Common myeloid progenitor, CD34-positive (primary cell): Measurements from ENCODE around the gene CDKN1A.
"Not testable (repeated sequence)": the region's sequence is repeated elsewhere in the genome, so short reads cannot be mapped to it uniquely, and the experiment has no call there.

Experiments used
- CTCF ChIA-PET: fragments of 350-600 bp; sonication (Branson Sonifier 250); formaldehyde crosslinking; loops from one replicate; lab custom pipeline; 2021; ENCODE audit warnings: antibody characterized with exemption; lab: Charles Lee
- POLR2A ChIA-PET: fragments of 350-600 bp; sonication (Branson Sonifier 250); formaldehyde crosslinking; loops from one replicate; lab custom pipeline; 2021; ENCODE audit warnings: antibody characterized with exemption; lab: Charles Lee
- DNase-seq, 3 donors: peaks; one replicate each; pipeline versions ENCODE4 v3.0.0 to v3.0.0-alpha.2; 2013
- H3K27ac ChIP-seq, 2 experiments: 1 replicate in 1 of 2; 2 replicates in 1 of 2; pipeline ENCODE4 v1.7.0; 2013; ENCODE audit warnings: inconsistent platforms in 2 of 2, low read length in 2 of 2, mild to moderate bottlenecking in 2 of 2, low read depth in 1 of 2, moderate library complexity in 1 of 2; ENCODE audit not compliant: severe bottlenecking in 2 of 2, insufficient read depth in 1 of 2, poor library complexity in 1 of 2
- H3K27me3 ChIP-seq, 5 experiments: replicated peaks in 2 of 5; 1 replicate in 3 of 5; 2 replicates in 2 of 5; pipeline versions ENCODE4 v1.6.1 to v1.7.0; 2013; ENCODE audit warnings: low read length in 4 of 5, mild to moderate bottlenecking in 2 of 5, moderate library complexity in 2 of 5, inconsistent platforms in 1 of 5; ENCODE audit not compliant: insufficient read depth in 5 of 5, control insufficient read depth in 4 of 5
- H3K36me3 ChIP-seq, 4 experiments: 1 replicate in 2 of 4; 2 replicates in 2 of 4; pipeline versions ENCODE4 v1.6.1 to v1.7.0; 2013; ENCODE audit warnings: low read length in 3 of 4, control low read depth in 1 of 4, mild to moderate bottlenecking in 1 of 4; ENCODE audit not compliant: control insufficient read depth in 4 of 4, insufficient read depth in 4 of 4
- H3K4me1 ChIP-seq, 4 experiments: 1 replicate in 3 of 4; 2 replicates in 1 of 4; pipeline versions ENCODE4 v1.6.1 to v1.7.1; 2013; ENCODE audit warnings: low read length in 3 of 4, mild to moderate bottlenecking in 3 of 4, control low read depth in 1 of 4, inconsistent platforms in 1 of 4, moderate library complexity in 1 of 4; ENCODE audit not compliant: control insufficient read depth in 4 of 4, insufficient read depth in 4 of 4; ENCODE audit errors: control extremely low read depth in 1 of 4
- H3K4me3 ChIP-seq, 7 experiments: 1 replicate in 4 of 7; 2 replicates in 3 of 7; pipeline versions ENCODE4 v1.5.1 to v1.7.0; 2013; ENCODE audit warnings: mild to moderate bottlenecking in 7 of 7, low read length in 6 of 7, moderate library complexity in 6 of 7, inconsistent platforms in 2 of 7, low read depth in 2 of 7, control low read depth in 1 of 7; ENCODE audit not compliant: insufficient read depth in 4 of 7, control insufficient read depth in 1 of 7; ENCODE audit errors: extremely low read depth in 1 of 7
- H3K9me3 ChIP-seq, 5 experiments: 1 replicate in 4 of 5; 2 replicates in 1 of 5; pipeline versions ENCODE4 v1.6.1 to v1.7.1; 2013; ENCODE audit warnings: low read length in 4 of 5, mild to moderate bottlenecking in 2 of 5, inconsistent platforms in 1 of 5, low read depth in 1 of 5, moderate library complexity in 1 of 5; ENCODE audit not compliant: control insufficient read depth in 4 of 5, insufficient read depth in 2 of 5; ENCODE audit errors: control extremely low read depth in 1 of 5
- WGBS: methylation state at CpG from one replicate; pipeline ENCODE4 v1.1.5; 2013; ENCODE audit not compliant: insufficient coverage; 5-methylcytosine and 5-hydroxymethylcytosine counted together

Gene CDKN1A

GRCh38 chr6:36703982-36704381 lies 25.5 kb downstream of the CDKN1A start:
- DNase-seq: no peak
- CTCF ChIA-PET: interaction anchor here (2.4 to 2.5 kb wide), 2 partner anchors 16 to 89 kb away, joined by 8 to 11 read pairs; no protein-coding TSS in a partner anchor

DNA sequence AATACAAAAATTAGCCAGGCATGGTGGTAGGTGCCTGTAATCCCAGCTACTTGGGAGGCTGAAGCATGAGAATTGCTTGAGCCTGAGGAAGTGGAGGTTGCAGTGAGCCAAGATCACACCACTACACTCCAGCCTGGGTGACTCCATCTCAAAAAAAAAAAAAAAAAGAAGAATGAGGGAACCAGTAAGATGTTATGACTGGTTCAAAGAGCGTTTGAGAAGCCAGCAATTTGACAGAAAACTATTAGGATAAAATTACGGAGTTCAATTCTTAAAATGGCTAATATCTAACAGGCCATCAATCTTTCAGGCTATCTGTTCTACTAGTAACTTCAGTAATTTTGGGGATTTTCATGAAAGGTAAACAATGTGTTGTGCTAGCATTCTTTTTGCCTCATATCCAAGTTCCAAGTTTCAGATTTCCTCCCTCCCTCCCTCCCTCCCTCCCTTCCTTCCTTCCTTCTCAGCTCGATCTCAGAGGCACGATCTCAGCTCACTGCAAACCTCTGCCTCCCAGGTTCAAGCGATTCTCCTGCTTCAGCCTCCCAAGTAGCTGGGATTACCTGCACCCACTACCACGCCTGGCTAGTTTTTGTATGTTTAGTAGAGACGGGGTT lies 26.6 kb downstream of the CDKN1A start:
- H3K4me1 ChIP-seq: peaks cover 6 to 21% (median 12%) of the 10 kb centered on the region in 4 experiments
- H3K27me3 ChIP-seq, H3K4me3 ChIP-seq, H3K27ac ChIP-seq, DNase-seq, H3K36me3 ChIP-seq, H3K9me3 ChIP-seq, POLR2A ChIA-PET: not testable (repeated sequence)
- 67% methylated on average over 4 of the region's 7 CpGs for WGBS
- CTCF ChIA-PET: interaction anchor here (1.1 to 2.5 kb wide), 4 partner anchors 18 to 90 kb away, joined by 3 to 11 read pairs (median 4); no protein-coding TSS in a partner anchor

More at GRCh38 chr6:36703982-36704381, 25.5 kb downstream of the CDKN1A start:
- peaks cover 6 to 26% (median 12%) of the 10 kb centered on the region in 4 experiments for H3K4me1 ChIP-seq
- over 99% methylated on average over 14 of the region's 18 CpGs for WGBS
- no peak overlapping the region for H3K27ac ChIP-seq
- POLR2A ChIA-PET: no interaction called here
- H3K27me3 ChIP-seq: no peaks in the 10 kb centered on the region
- H3K9me3 ChIP-seq: no peaks in the 10 kb centered on the region
- no peak overlapping the region for H3K4me3 ChIP-seq
- H3K36me3 ChIP-seq: peaks cover 0 to 3% (median 2%) of the 10 kb centered on the region in 4 experiments

- ChIA-PET CTCF (interaction anchor here (1.2 to 2.4 kb wide), 6 partner anchors 16 to 97 kb away, joined by 3 to 8 read pairs (median 4); no protein-coding TSS in a partner anchor), POLR2A (no interaction called here)
- Histone ChIP-seq H3K4me1 (peaks cover 2 to 12% (median 4%) of the 10 kb centered on the region in 4 experiments), H3K36me3 (peaks cover 0 to 3% (median 2%) of the 10 kb centered on the region in 4 experiments), H3K9me3 (no peaks in the 10 kb centered on the region), H3K27me3 (no peaks in the 10 kb centered on the region), H3K4me3 (no peak overlapping the region), H3K27ac (no peak overlapping the region)
- WGBS: no CpG with 5 or more reads among the region's 1 CpG
- no peak for DNase-seq
Measured at GRCh38 chr6:36706339-36706738, 27.8 kb downstream of the CDKN1A start.

GRCh38 chr6:36712816-36713215 lies 34.3 kb downstream of the CDKN1A start:
- Histone ChIP-seq H3K27ac (no peak overlapping the region), H3K36me3 (peaks cover 0 to 8% (median 5%) of the 10 kb centered on the region in 4 experiments), H3K4me3 (no peak overlapping the region), H3K4me1 (no peaks in the 10 kb centered on the region), H3K9me3 (no peaks in the 10 kb centered on the region), H3K27me3 (no peaks in the 10 kb centered on the region)
- POLR2A ChIA-PET: no interaction called here
- no peak for DNase-seq
- WGBS: 97% methylated on average over 4 of the region's 4 CpGs
- CTCF ChIA-PET: interaction anchor here (0.6 kb wide), 1 partner anchor 98 kb away, joined by 3 read pairs; no protein-coding TSS in a partner anchor

- no peak overlapping the region for H3K4me3 ChIP-seq
- H3K9me3 ChIP-seq: no peaks in the 10 kb centered on the region
- ChIA-PET CTCF (no interaction called here), POLR2A (no interaction called here)
- no peak overlapping the region for H3K27ac ChIP-seq
- 94% methylated on average over 5 of the region's 8 CpGs for WGBS
- H3K27me3 ChIP-seq: no peaks in the 10 kb centered on the region
- DNase-seq: no peak
- H3K4me1 ChIP-seq: no peaks in the 10 kb centered on the region
- peaks cover 0 to 12% (median 6%) of the 10 kb centered on the region in 4 experiments for H3K36me3 ChIP-seq
Measured at GRCh38 chr6:36713846-36714245, 35.3 kb downstream of the CDKN1A start.

DNA sequence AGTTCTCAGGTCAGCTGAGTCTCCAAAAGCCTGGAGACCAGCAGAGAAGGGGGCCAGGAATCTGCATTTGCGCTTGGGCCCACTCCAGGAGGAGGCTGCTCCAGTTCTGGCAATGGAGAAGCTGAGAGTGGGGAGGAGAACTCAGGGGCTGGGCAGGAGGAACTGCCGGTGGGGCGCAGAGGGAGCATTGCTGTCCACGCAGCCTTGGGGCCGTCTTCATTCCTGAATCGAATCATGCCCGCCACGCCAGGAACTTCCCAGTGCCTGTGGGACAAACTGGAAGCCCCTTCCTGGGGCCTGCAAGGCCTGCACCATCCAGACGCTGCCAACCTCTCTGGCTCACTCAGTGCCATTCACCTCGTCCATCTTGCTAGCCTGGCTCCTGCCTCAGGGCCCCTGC lies 36.0 kb downstream of the CDKN1A start:
- Histone ChIP-seq H3K36me3 (peaks cover 0 to 16% (median 6%) of the 10 kb centered on the region in 4 experiments), H3K9me3 (no peaks in the 10 kb centered on the region), H3K4me3 (no peak overlapping the region), H3K27me3 (no peaks in the 10 kb centered on the region), H3K4me1 (no peaks in the 10 kb centered on the region), H3K27ac (no peak overlapping the region)
- POLR2A ChIA-PET: no interaction called here
- CTCF ChIA-PET: no interaction called here
- DNase-seq: no peak
- 95% methylated on average over 10 of the region's 10 CpGs for WGBS

DNA sequence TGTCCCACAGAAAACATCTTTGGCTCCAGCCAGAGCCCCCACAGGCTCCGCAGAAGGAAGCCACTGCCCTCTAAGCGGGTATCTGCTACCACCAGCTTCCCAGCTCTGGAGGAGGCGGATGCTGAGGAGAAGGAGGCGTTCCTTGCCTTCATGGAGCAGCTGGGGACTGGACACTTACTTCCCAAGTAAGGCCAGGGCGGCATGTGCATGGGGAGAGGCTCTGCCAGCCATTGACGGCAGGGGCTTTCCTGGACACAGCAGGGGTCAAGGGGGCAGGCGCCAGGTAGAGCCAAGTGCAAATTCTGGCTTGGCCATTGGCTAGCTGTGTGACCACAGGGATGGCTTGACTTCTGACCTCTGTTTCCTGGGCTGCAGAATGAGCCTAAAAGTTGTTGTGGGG lies 37.0 kb downstream of the CDKN1A start:
- peaks cover 0 to 16% (median 6%) of the 10 kb centered on the region in 4 experiments for H3K36me3 ChIP-seq
- WGBS: 92% methylated on average over 6 of the region's 7 CpGs

More for the DNA sequence above, 37.0 kb downstream of the CDKN1A start:
- H3K4me1 ChIP-seq: no peaks in the 10 kb centered on the region
- no peak for DNase-seq
- no peak overlapping the region for H3K4me3 ChIP-seq
- POLR2A ChIA-PET: no interaction called here
- H3K27me3 ChIP-seq: no peaks in the 10 kb centered on the region
- H3K27ac ChIP-seq: no peak overlapping the region
- no peaks in the 10 kb centered on the region for H3K9me3 ChIP-seq
- CTCF ChIA-PET: interaction anchor here (0.7 kb wide), 1 partner anchor 9 kb away, joined by 3 read pairs; no protein-coding TSS in a partner anchor
